Right lobe of liver (tissue), 4 donors: ENCODE data around the gene WNT4.

Experiments used
- POLR2A ChIP-seq: fragments of 450-650 bp; IDR thresholded peaks from one replicate; pipeline ENCODE4 v1.6.1; 2017; ENCODE audit warnings: antibody characterized with exemption, mild to moderate bottlenecking
- TF ChIP-seq, protein P1 (sequence below), 4 donors: fragments of 200-600 bp in 3 of 4; fragments of 450-650 bp in 1 of 4; IDR thresholded peaks; one replicate each; pipeline versions ENCODE4 v1.5.1 to v1.8.0; 2016 to 2022; ENCODE audit warnings: antibody characterized with exemption in 4 of 4, mild to moderate bottlenecking in 2 of 4
- donor health status: DM: no; HTN: no; CAD: no.
- donor health status: DM: no; HTN: no; CAD: no.
- donor health status: DM: no; HTN: yes; CAD: no.

GRCh38 chr1:22184454-22184853 lies 41.6 kb upstream of the WNT4 start:
- TF ChIP-seq, protein P1, sequence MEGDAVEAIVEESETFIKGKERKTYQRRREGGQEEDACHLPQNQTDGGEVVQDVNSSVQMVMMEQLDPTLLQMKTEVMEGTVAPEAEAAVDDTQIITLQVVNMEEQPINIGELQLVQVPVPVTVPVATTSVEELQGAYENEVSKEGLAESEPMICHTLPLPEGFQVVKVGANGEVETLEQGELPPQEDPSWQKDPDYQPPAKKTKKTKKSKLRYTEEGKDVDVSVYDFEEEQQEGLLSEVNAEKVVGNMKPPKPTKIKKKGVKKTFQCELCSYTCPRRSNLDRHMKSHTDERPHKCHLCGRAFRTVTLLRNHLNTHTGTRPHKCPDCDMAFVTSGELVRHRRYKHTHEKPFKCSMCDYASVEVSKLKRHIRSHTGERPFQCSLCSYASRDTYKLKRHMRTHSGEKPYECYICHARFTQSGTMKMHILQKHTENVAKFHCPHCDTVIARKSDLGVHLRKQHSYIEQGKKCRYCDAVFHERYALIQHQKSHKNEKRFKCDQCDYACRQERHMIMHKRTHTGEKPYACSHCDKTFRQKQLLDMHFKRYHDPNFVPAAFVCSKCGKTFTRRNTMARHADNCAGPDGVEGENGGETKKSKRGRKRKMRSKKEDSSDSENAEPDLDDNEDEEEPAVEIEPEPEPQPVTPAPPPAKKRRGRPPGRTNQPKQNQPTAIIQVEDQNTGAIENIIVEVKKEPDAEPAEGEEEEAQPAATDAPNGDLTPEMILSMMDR (IDR thresholded peaks at IDR 0.05), result no peak
- no peak for TF ChIP-seq POLR2A
